OCI-LY7 (cell line): ENCODE data around the gene LONP2.

Experiments
- CTCF ChIP-seq: fragments of 200-600 bp; sonication (generic); conservative IDR thresholded peaks from 2 replicates; pipeline ENCODE4 v1.5.1; 2014; ENCODE audit warnings: mild to moderate bottlenecking, antibody characterized with exemption, low read length, moderate library complexity, mixed read lengths
- EZH2phosphoT487 ChIP-seq: fragments of 200-600 bp; sonication (generic); IDR thresholded peaks from 2 replicates; pipeline ENCODE4 v1.6.1; 2018; ENCODE audit warnings: low read depth, borderline replicate concordance, mild to moderate bottlenecking, mixed run types, antibody characterized with exemption, low read length, moderate library complexity, mixed read lengths

- TF ChIP-seq CTCF (no peak), EZH2phosphoT487 (no peak)
These were observed 43.1 kb downstream of the LONP2 start for GRCh38 chr16:48287239-48287638.
